Stimulated activated CD4-positive, alpha-beta T cell treated with anti-CD3 and anti-CD28 coated beads, TNF-alpha, amount 100 ng/mL, for 4 hours (primary cell): ENCODE measurements around the gene P2RX2.

Experiments used
- DNase-seq, 3 experiments: peaks; one replicate each; pipeline ENCODE4 v3.0.0-alpha.2; 2020; ENCODE audit warnings: low read depth in 3 of 3

The P2RX2 gene

DNA sequence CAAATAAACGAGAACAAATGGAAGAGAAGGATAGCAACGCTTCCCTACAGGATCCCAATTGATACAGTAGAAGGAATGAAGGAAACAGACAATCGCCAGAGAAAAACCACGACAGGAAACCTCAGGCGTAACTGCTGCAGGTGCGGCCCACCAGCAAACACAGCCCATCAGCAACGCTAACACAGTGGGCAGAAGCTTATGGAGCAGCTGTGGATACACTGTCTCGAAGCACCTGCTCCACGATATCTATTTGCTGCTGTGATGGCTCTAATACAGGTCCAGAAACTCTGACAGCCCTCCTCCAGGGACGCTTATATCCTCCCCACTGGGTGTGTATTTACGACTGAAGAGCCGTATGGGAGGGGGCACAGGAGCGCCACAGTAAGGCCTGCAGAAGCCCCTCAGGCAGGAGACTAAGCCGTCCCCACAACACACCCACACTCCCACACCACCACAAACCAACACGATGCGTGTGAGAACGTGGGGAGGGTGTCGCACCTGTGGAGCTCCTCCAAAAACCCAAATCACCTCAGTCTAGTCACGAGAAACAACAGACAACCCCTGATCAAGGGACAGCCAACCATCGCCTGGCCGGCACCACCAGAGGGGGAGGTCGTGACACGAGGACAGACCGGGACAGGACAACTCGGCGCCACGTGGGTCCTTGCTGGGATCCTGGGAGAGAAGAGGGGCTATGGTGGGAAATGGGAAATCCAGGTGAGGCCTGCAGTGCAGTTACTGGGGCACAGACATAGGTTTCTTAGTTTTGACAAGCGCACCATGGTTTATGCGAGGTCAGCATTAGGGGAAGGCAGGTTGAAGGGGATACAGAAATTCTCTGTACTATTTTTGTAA, 44.6 kb downstream of the P2RX2 start:
- DNase-seq = no peak

DNA sequence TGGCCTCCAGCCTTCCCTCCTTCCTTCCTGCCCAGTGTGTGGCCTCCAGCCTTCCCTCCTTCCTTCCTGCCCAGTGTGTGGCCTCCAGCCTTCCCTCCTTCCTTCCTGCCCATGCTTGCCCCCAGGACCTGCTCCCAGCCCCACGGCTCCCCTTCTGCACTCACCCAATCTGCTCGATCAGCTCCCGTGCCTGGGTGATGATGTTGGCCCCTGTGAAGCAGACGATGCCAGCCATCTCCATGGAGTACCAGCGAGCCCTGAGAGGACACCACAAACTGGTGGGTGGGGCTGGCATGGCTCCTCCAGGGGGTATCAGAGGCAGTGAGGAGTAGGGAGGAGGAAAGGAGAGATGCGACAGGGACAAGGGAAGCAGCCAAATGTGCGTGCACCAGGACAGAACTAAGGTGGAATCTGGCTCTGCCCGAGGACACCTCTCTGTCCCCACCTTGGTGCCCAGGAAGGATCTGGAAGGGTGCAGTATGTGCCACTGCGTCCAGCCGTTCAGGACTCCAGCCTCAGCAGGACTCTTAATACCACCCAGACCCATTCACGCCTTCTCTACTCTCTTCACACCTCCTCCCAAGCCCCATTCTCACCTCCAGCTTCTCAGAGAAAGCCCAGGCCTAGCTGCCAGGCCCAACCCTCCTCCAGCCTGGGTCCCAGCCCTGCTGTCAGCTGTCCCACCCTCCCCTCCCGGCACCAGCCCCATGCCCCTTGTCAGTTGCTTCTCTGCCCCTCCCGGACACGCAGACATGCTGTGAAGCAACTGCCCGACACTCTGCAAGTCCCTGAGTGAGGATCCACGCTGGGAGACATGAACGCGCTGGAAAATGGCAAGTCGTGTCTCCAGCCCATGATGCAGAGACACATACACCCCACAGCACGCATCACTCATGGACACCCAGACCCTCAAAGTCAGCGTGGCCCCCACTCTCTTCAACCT, 45.9 kb downstream of the P2RX2 start:
- no peak for DNase-seq

- no peak for DNase-seq
Measured at GRCh38 chr12:132665149-132665491, 46.5 kb downstream of the P2RX2 start.

GRCh38 chr12:132665794-132666193, 47.2 kb downstream of the P2RX2 start:
- DNase-seq = no peak

GRCh38 chr12:132668191-132669088, 49.9 kb downstream of the P2RX2 start:
- no peak for DNase-seq

DNA sequence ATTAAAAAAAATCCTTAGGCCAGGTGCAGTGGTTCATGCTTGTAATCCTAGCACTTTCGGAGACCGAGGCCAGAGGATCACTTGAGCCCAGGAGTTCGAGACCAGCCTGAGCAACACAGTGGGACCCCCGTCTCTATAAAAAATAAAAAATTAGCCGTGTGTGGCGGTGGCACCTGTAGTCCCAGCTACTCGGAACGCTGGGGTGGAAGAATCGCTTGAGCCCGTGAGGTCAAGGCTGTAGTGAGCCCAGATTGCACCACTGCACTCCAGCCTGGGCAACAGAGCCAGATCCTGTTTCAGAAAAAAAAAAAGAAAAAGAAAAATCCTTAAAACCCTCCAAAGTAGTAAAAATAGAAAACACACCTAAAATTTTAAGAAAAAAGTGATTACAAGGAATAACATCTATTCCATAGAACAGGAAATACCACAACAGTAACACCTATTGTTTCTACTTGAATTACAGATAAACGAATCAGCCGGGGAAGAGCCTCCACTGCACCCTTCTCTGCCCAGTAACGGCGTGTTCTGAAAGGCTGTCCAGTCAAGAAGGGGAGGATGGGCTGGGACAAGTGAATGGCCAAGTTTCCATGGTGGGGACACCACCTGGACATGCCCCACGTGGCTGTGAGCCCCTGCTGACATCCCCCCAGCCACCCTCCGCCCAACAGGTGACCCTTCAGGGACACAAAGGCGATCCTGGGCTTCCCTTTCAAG, 50.7 kb downstream of the P2RX2 start:
- DNase-seq = no peak
